HUDEP-2 (cell line): Measurements from ENCODE around the gene NUPR1.

Experiments
- DNase-seq, 76 experiments: peaks; one replicate each; lab custom pipeline; 2025; ENCODE audit not compliant: unreplicated experiment in 76 of 76; lab: John Stamatoyannopoulos, UW

NUPR1 gene

GRCh38 chr16:28538733-28539596 is at the start of gene NUPR1:
Gene NUPR1 (minus strand): TSS chr16:28538974. CDS start chr16:28538907, 67 bp downstream.
- peak in 1 of 76 experiments; percentile 3 for DNase-seq

GRCh38 chr16:28587386-28587785 is 48.6 kb upstream of the NUPR1 start:
- no peak for DNase-seq

DNA sequence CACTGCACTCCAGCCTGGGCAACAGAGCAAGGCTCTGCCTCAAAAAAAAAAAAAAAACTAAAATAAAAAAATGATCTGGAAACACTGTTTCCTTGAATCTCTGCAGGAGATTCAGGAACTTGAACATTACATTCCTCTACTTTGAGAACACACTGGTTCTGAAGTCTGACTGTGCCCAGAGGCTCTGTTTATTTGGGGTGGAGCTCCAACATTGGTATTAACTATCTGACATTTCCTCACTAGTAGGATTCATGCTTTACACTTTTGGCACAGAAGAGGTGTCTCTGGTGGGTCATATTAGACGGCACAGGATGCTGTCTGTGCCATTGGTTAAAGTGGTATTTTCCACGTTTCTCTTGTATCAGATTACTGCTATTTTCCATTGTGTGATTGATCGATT is 47.7 kb upstream of the NUPR1 start:
- DNase-seq = no peak

DNA sequence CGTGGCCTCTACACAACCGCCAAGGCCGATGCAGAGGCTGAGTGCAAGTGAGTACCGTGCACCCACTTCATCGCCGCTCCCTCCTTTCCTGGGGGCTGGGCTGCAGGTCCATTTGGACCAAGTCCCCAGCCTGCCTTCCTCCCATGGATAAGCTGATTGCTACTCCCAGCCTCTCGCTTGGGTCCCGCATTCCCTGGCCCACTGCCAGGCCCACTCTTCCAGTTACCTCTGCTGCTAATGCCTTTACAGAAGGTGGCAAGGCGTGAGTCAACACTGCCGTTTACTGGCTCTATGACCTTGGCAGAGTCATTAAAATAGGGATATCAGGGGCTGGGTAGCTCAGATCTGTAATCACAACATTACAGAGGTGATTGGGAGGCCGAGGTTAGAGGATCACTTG is 46.9 kb upstream of the NUPR1 start:
- no peak for DNase-seq

DNA sequence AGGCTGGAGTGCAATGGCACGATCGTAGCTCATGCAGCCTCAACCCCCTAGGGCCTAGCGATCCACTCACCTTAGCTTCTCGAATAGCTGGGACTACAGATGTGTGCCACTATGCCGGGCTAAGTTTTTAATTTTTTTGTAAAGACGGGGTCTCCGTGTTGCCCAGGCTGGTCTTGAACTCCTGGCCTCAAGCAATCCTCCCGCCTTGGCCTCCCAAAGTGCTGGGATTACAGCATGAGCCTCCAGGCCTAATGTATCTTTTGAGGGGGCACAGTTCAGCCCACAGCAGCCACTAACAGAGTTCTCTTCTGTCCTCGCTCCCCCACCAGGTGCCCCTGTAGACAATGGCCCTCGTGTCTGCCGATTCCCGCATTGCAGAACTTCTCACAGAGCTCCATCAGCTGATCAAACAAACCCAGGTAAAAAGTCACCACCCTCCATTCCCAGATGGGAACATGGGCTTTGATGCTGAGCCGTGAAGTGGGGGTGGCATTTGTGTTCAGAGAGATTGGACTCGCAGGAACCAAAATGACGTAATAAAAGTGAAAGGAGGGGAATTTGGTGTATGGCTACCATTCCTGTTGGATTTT is 42.0 kb upstream of the NUPR1 start:
- no peak for DNase-seq

- no peak for DNase-seq
These were observed 36.8 kb upstream of the NUPR1 start for GRCh38 chr16:28575446-28576109.

DNA sequence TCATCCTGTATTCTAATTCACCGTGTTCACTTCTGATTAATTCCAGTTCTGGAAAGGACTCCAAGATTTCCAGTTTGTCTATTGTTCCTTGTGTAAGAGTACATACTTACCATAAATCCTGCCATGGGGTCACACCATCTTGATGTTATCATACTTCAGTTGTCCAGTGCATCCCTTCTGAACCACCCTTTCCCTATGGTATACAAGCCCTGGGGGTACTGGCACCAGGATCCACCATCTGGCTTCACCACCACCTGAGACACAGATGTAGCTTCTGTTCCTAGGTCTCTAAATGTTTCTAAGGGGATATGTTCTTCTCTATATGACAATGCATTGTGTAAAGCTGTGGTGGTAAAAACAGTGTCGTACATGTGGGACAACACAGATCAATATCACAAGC is 36.2 kb upstream of the NUPR1 start:
- DNase-seq = no peak

- DNase-seq = no peak
These were observed 35.3 kb upstream of the NUPR1 start for GRCh38 chr16:28573738-28574718.

DNA sequence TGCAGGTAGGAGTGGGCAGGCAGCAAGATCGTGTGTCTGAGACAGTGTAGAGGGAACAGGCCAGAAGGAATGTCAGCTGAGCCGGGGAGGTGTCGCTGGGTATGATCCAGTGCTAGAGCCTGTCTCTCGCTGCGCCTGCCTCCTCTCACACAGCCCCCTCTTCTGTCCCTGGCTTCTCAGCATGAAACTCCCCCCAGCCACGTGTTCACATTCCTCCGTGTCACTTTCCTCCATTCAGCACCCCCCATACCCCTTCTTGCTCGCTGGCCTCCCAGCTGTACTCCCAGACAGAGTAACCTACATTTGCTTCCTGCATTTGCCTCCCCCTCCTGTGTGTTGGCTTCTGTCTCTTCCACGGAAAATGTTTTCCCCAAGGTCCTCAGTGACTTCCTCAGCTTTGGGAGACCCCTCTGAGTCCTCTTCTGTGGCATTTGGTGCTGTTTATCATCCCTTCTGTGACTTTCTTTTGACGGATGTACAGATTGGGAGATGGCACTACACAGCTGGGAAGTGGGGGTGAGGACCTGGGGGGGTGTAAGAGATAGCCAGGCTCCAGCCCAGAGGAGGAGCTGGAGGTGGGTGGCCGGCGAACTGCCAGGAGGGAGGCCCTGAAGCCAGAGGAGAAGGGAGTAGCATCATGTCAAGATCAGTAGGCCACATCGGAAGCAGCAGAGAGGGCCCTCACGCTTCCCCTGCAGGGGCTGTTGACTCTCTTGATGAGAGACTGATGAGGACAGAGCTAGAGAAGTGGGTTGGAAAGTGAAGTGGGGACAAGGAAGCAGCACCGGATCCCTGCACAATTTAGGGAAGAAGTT is 34.1 kb upstream of the NUPR1 start:
- DNase-seq = peak in 1 of 76 experiments; percentile 17

- DNase-seq = no peak
These were observed 31.4 kb upstream of the NUPR1 start for GRCh38 chr16:28569968-28570752.

GRCh38 chr16:28569021-28569420 is 30.2 kb upstream of the NUPR1 start:
- no peak for DNase-seq

- no peak for DNase-seq
These were observed 28.5 kb upstream of the NUPR1 start for GRCh38 chr16:28567292-28567691.

DNA sequence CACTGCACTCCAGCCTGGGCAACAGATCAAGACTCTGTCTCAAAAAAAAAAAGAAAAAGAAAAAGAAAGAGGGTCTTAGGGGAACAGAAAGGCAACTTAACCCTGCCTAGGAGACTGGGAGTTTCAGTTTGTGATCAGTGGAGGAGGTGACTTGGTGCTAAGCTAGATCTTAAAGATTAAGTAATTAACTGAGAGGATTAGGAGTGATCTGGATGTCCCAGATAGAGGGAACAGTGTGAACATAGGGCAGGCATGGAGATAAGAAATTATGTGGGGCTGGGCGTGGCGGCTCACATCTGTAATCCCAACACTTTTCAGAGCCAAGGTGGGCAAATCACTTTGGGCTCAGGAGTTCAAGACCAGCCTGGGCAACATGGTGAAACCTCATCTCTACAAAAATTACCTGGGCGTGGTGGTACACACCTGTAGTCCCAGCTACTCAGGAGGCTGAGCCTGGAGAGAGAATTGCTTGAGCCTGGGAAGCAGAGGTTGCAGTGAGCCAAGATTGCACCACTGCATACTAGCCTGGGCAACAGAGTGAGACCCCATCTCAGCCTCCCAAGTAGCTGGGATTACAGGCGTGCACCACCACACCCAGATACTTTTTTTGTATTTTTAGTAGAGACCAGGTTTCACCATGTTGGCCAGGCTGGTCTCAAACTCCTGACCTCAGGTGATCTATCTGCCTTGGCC is 27.6 kb upstream of the NUPR1 start:
- DNase-seq = peak in 7 of 76 experiments; percentile 2 to 29 (median 6)

GRCh38 chr16:28563218-28563617 is 24.4 kb upstream of the NUPR1 start:
- no peak for DNase-seq

- DNase-seq = no peak
These were observed 23.4 kb upstream of the NUPR1 start for GRCh38 chr16:28562199-28562598.

- DNase-seq = no peak
These were observed 22.9 kb upstream of the NUPR1 start for GRCh38 chr16:28561557-28562187.

DNA sequence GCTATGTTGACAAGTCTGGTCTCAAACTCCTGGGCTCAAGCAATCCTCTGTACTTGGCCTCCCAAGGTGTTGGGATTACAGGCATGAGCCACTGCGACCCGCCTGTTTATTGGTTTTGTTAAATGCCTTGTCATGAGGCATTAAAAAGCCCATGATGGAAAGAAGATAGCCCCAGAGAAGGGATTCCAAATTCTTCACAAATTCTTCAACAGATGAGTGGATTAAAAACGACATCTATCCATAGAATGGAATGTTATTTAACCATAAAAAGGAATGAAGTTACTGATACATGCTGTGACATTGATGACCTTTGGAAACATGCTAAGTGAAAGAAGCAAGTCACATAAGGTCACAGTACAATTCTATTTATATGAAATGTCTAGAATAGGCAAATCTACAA is 19.7 kb upstream of the NUPR1 start:
- no peak for DNase-seq

DNA sequence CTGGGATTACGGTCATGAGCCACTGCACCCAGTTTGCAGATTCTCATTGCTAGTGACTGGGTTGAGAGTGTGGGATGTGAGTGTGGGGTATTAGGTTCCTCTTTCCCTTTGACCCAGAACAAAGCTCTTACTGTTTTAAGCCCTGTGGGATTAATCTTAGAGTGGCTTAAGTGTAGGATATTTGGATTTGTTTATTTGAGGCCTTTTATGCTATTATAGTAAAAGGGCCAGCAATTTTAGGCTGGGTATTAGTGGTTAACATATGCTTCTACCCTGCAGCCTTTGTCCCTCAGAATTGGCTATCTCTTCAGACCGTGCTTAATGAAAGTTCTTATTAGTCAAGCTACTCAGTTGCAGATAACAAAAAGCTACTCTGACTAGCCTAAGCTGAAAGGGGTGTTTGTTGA is 18.1 kb upstream of the NUPR1 start:
- no peak for DNase-seq
